Kidney tubule cell (primary cell): ENCODE measurements around the gene CDKAL1.
"Not testable (repeated sequence)": the region's sequence is repeated elsewhere in the genome, so short reads cannot be mapped to it uniquely, and the experiment has no call there.

Experiments
- DNase-seq: peaks from one replicate; pipeline ENCODE4 v3.0.0-alpha.2; 2018; ENCODE audit warnings: low spot score

CDKAL1 gene

GRCh38 chr6:20554326-20554725 lies 20.1 kb downstream of the CDKAL1 start:
- DNase-seq: no peak

GRCh38 chr6:20554817-20555216 lies 20.6 kb downstream of the CDKAL1 start:
- no peak for DNase-seq

- DNase-seq: no peak
These were observed 25.8 kb downstream of the CDKAL1 start for GRCh38 chr6:20559924-20560551.

GRCh38 chr6:20563377-20563776 lies 29.1 kb downstream of the CDKAL1 start:
- DNase-seq: no peak

- peak; percentile 43 for DNase-seq
These were observed 30.0 kb downstream of the CDKAL1 start for GRCh38 chr6:20564269-20564668.

GRCh38 chr6:20564777-20565176 lies 30.5 kb downstream of the CDKAL1 start:
- no peak for DNase-seq

GRCh38 chr6:20565342-20565741 lies 31.1 kb downstream of the CDKAL1 start:
- no peak for DNase-seq

- DNase-seq: no peak
These were observed 31.9 kb downstream of the CDKAL1 start for GRCh38 chr6:20566109-20566508.

- DNase-seq: peak; percentile 65
These were observed 34.8 kb downstream of the CDKAL1 start for GRCh38 chr6:20569000-20569610.

GRCh38 chr6:20571261-20571660 lies 37.0 kb downstream of the CDKAL1 start:
- DNase-seq: no peak

GRCh38 chr6:20572288-20572687 lies 38.0 kb downstream of the CDKAL1 start:
- no peak for DNase-seq

- peak; percentile 8 for DNase-seq
These were observed 38.7 kb downstream of the CDKAL1 start for GRCh38 chr6:20572940-20573339.

- DNase-seq: peak; percentile 7
These were observed 40.1 kb downstream of the CDKAL1 start for GRCh38 chr6:20574355-20574754.

GRCh38 chr6:20575125-20575524 lies 40.9 kb downstream of the CDKAL1 start:
- no peak for DNase-seq

GRCh38 chr6:20575704-20576451 lies 41.6 kb downstream of the CDKAL1 start:
- DNase-seq: no peak

GRCh38 chr6:20577173-20577688 lies 43.0 kb downstream of the CDKAL1 start:
- no peak for DNase-seq

- no peak for DNase-seq
These were observed 46.8 kb downstream of the CDKAL1 start for GRCh38 chr6:20581070-20581469.

- DNase-seq: no peak
These were observed 48.6 kb downstream of the CDKAL1 start for GRCh38 chr6:20582586-20583443.

GRCh38 chr6:20583444-20583800 lies 49.2 kb downstream of the CDKAL1 start:
- DNase-seq: no peak

- DNase-seq: no peak
These were observed 50.0 kb downstream of the CDKAL1 start for GRCh38 chr6:20584100-20584731.

- no peak for DNase-seq
These were observed 55.0 kb downstream of the CDKAL1 start for GRCh38 chr6:20589266-20589665.

- DNase-seq: not testable (repeated sequence)
These were observed 56.2 kb downstream of the CDKAL1 start for GRCh38 chr6:20590476-20590875.
